ENCODE data around the gene SH2B2.
"Not testable (repeated sequence)": the region's sequence is repeated elsewhere in the genome, so short reads cannot be mapped to it uniquely, and the experiment has no call there.

The SH2B2 gene

GRCh38 chr7:102306916-102307677 lies 20.4 kb downstream of the SH2B2 start:
- DNase-seq = peak; percentile 27

GRCh38 chr7:102310414-102310815 lies 23.7 kb downstream of the SH2B2 start:
- peak; percentile 49 for DNase-seq

GRCh38 chr7:102312317-102312716 lies 25.6 kb downstream of the SH2B2 start:
- DNase-seq = no peak

- DNase-seq = no peak
These were observed 27.5 kb downstream of the SH2B2 start for GRCh38 chr7:102313997-102314780.

GRCh38 chr7:102317231-102318059 lies 30.8 kb downstream of the SH2B2 start:
- no peak for DNase-seq

- peak; percentile 68 for DNase-seq
These were observed 31.9 kb downstream of the SH2B2 start for GRCh38 chr7:102318482-102318971.

GRCh38 chr7:102319671-102320070 lies 33.0 kb downstream of the SH2B2 start:
- DNase-seq = no peak

GRCh38 chr7:102320181-102320580 lies 33.5 kb downstream of the SH2B2 start:
- DNase-seq = no peak

- DNase-seq = no peak
These were observed 34.1 kb downstream of the SH2B2 start for GRCh38 chr7:102320601-102321350.

DNA sequence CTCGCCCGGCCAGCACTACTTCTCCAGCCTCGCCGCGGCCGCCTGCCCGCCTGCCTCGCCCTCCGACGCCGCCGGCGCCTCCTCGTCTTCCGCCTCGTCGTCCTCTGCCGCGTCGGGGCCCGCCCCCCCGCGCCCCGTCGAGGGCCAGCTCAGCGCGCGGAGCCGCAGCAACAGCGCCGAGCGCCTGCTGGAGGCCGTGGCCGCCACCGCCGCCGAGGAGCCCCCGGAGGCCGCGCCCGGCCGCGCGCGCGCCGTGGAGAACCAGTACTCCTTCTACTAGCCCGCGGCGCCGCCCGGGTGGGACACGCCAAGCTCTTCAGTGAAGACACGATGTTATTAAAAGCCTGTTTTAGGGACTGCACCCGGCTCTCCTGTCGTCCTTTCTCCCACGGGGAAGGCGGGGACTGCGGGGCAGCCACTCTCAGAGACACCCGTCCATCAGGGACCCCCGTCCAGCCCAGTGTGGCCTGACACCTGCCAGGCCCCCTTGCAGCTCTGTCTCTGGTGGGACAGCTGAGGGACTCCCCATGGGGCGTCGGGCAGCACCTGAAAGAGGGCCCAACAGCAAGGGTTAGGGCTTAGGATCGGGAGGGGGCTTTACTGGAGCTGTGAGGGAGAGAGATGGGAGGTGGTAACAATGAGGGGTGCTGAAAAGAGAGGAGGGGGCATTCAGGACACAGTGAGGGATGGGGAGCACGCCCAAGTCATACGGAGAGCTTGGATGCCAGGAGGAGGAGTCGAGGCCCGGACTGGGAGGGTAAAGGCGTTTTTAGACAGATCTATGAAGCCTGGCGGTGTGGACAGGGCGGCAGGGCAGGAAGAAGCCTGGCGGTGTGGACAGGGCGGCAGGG lies 34.9 kb downstream of the SH2B2 start:
- no peak for DNase-seq

- DNase-seq = no peak
These were observed 35.6 kb downstream of the SH2B2 start for GRCh38 chr7:102322202-102322715.

DNA sequence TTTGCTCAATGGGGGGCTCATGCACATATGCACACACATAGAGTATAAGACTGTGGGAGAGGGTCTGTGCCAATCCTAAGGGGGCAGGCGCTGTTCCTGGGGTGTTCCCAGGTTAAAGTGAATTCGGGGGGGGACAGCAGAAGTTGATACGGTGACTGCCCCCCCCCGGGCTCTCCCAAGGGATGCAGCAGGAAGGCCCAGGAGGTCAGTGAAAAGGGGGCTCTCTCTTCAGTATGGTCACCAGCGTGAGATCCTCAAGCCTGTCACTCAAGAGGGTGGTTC lies 37.2 kb downstream of the SH2B2 start:
- no peak for DNase-seq

DNA sequence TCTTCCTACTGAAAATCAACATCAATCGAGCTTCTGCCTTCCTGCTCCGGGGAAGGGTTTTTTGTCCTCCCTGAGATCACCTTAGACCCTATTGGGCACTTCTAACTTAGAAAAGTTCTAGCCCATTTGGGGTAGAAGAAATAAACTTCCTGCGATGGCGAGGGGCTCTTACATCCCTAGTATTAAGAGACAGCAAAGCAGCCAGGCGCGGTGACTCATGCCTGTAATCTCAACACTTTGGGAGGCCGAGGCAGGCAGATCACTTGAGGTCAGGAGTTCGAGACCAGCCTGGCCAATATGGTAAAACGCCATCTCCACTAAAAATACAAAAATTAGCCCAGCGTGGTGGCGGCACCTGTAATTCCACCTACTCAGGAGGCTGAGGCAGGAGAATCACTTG lies 38.4 kb downstream of the SH2B2 start:
- DNase-seq = not testable (repeated sequence)

DNA sequence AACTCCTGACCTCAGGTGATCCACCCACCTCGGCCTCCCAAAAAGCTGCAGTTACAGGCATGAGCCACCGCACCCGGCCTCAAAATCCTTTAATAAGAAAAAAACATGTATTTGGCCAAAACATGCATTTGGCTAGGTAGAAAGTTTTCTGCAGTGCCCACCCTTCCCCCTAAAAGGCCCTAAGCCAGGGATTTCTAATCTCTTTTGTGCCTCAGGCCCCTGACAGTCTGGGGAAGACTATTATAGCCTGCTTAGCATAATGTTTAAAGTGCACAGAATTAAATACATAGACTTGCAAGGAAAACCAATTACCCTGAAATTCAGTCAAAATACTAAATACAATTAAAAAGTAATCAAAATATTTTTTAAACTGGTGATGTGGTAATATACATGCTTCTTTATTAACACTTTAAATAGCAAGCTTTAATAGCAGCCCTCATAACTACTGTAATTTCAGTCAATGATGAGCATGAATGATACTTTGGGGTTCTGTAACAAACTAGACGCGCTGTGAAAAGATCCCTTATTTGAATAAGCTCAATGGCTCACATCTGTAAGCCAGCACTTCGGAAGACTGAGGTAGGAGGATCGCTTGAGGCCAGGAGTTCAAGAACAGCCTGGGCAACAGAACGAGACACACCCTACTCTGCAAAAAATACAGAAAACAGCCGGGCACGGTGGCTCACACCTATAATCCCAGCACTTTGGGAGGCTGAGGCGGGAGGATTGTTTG lies 39.7 kb downstream of the SH2B2 start:
- DNase-seq = no peak

- DNase-seq = not testable (repeated sequence)
These were observed 40.5 kb downstream of the SH2B2 start for GRCh38 chr7:102327183-102327582.

DNA sequence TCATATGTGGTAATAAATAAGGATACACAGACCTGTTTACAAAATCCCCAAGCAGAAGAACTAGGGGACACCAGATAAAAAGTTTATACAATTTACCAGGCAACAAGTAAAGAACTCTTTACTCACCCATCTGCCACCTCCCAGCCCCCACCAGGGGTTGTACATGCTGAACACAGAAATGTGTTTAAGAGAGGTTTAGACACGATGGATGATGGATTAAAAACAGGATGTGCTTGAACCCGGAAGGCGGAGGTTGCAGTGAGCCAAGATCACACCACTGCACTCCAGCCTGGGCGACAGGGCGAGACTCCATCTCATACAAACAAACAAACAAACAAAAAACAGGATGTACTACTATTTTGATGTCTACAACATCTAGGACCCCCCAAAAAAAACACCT lies 42.2 kb downstream of the SH2B2 start:
- DNase-seq = not testable (repeated sequence)

DNA sequence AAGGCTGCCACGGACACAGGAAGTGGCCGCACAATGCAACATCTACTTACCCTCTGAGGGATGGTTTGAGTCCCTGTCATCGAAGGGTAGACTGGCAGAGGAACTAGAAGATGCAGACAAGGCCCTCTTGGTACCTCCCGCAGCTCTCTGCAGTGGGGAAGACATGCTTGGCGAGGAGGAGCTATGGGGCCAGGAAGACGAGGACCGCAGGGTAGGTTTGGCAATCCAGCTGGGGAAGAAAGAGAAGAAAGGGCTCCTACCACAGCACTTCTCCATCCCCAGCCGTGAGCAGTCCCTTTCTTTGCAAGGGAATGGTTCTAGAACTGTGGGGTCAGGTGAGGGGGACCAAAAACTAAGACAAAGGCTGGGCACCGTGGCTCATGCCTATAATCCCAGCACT lies 42.7 kb downstream of the SH2B2 start:
- DNase-seq = not testable (repeated sequence)

- DNase-seq = not testable (repeated sequence)
These were observed 44.2 kb downstream of the SH2B2 start for GRCh38 chr7:102330666-102331460.

- not testable (repeated sequence) for DNase-seq
These were observed 48.9 kb downstream of the SH2B2 start for GRCh38 chr7:102335574-102335973.

GRCh38 chr7:102337002-102337401 lies 50.3 kb downstream of the SH2B2 start:
- DNase-seq = not testable (repeated sequence)
